Right ventricle myocardium superior (tissue), 1 donor: Measurements from ENCODE around the gene UBE2E1. TPM values are rescaled to one million over a fixed set of nuclear protein-coding genes. Genes with fewer than 3 reads are reported as not detected.

ENCODE experiments used
- ATAC-seq: fragments of 200-7000 bp; cut with Tn5 transposase; one replicate; pipeline ENCODE4 v1.9.1; 2020; ENCODE audit warnings: mild to moderate bottlenecking; ENCODE audit not compliant: poor library complexity
- DNase-seq: peaks from one replicate; pipeline ENCODE4 v3.0.0-alpha.2; 2020
- intact Hi-C: fragments of 100-400 bp; cut with DNase I; formaldehyde crosslinking; loops from one replicate; pipeline ENCODE4 v1.11.2; 2022
- total RNA-seq: library from RNA; stranded (reverse); fragmentation: NEBNext Ultra II Directional; extraction: Animal tissue kit (Norgen Biotek cat#: 25700); gene quantifications from one replicate; pipeline ENCODE4 v1.2.1, GENCODE V29; 2021
- donor health status: DM: no; HTN: yes; CAD: no; lungs with severe emphysema.

UBE2E1 gene
- total RNA-seq, 1 donor from 2014 or later: 69.9 TPM

GRCh38 chr3:23815879-23816278 is 10.1 kb downstream of the UBE2E1 start:
- no peak for DNase-seq
- intact Hi-C loops: no loop called here
- ATAC-seq: no peak

- DNase-seq (no peak), ATAC-seq (no peak)
- intact Hi-C loops: no loop called here
Observed at GRCh38 chr3:23816721-23817120, 11.0 kb downstream of the UBE2E1 start.

GRCh38 chr3:23817508-23818223 is 11.9 kb downstream of the UBE2E1 start:
- intact Hi-C loops: no loop called here
- no peak for DNase-seq
- ATAC-seq: no peak

GRCh38 chr3:23819599-23820360 is 14.0 kb downstream of the UBE2E1 start:
- intact Hi-C loops: no loop called here
- DNase-seq: no peak
- ATAC-seq: peak; percentile 55

- intact Hi-C loops: no loop called here
- ATAC-seq (no peak), DNase-seq (no peak)
Observed at GRCh38 chr3:23820888-23821287, 15.1 kb downstream of the UBE2E1 start.

- intact Hi-C loops: no loop called here
- no peak for DNase-seq
- ATAC-seq: no peak
Observed at GRCh38 chr3:23821858-23822257, 16.1 kb downstream of the UBE2E1 start.

- intact Hi-C loops: no loop called here
- ATAC-seq: no peak
- DNase-seq: no peak
Observed at GRCh38 chr3:23822559-23822958, 16.8 kb downstream of the UBE2E1 start.

GRCh38 chr3:23823620-23824019 is 17.9 kb downstream of the UBE2E1 start:
- DNase-seq: no peak
- intact Hi-C loops: no loop called here
- ATAC-seq: no peak

GRCh38 chr3:23824699-23825444 is 19.1 kb downstream of the UBE2E1 start:
- DNase-seq (no peak), ATAC-seq (peak; percentile 44)
- intact Hi-C loops: no loop called here

- ATAC-seq: no peak
- DNase-seq: no peak
- intact Hi-C loops: no loop called here
Observed at GRCh38 chr3:23825802-23826201, 20.0 kb downstream of the UBE2E1 start.

GRCh38 chr3:23826382-23827064 is 20.8 kb downstream of the UBE2E1 start:
- DNase-seq: no peak
- intact Hi-C loops: no loop called here
- peak; percentile 25 for ATAC-seq

- intact Hi-C loops: no loop called here
- no peak for DNase-seq
- ATAC-seq: no peak
Observed at GRCh38 chr3:23829242-23829934, 23.6 kb downstream of the UBE2E1 start.

- intact Hi-C loops: no loop called here
- DNase-seq (no peak), ATAC-seq (no peak)
Observed at GRCh38 chr3:23830869-23831484, 25.2 kb downstream of the UBE2E1 start.

GRCh38 chr3:23831517-23832394 is 26.0 kb downstream of the UBE2E1 start:
- no peak for DNase-seq
- no peak for ATAC-seq
- intact Hi-C loops: no loop called here

- DNase-seq (no peak), ATAC-seq (no peak)
- intact Hi-C loops: no loop called here
Observed at GRCh38 chr3:23832523-23832922, 26.8 kb downstream of the UBE2E1 start.

- DNase-seq (no peak), ATAC-seq (peak; percentile 50)
- intact Hi-C loops: no loop called here
Observed at GRCh38 chr3:23834082-23834870, 28.5 kb downstream of the UBE2E1 start.
